ENCODE results near the gene NCF4. TPM values are rescaled to one million over a fixed set of nuclear protein-coding genes. Genes with fewer than 3 reads are reported as not detected.

The NCF4 gene
- total RNA-seq, 1 donor from 2014 or later, result 30.4 TPM

- no peak for DNase-seq (ENCODE audit: low spot score)
- ATAC-seq, result no peak
- intact Hi-C loops (cut with DNase I), result no loop called here
Observed at GRCh38 chr22:36911887-36912661, 51.3 kb downstream of the NCF4 start.

- intact Hi-C loops (cut with DNase I), result no loop called here
- peak; percentile 50 for ATAC-seq
- no peak for DNase-seq (ENCODE audit: low spot score)
Observed at GRCh38 chr22:36912694-36913426, 52.1 kb downstream of the NCF4 start.

- intact Hi-C loops (cut with DNase I), result no loop called here
- DNase-seq (ENCODE audit: low spot score) (no peak), ATAC-seq (peak; percentile 90)
Observed at GRCh38 chr22:36913427-36914389, 52.9 kb downstream of the NCF4 start, which contains the start of gene CSF2RB. Gene CSF2RB, plus strand, starts transcription at chr22:36913628. Its CDS starts 8,580 bp downstream, at chr22:36922208.

GRCh38 chr22:36914390-36914752 is 53.6 kb downstream of the NCF4 start:
- DNase-seq (ENCODE audit: low spot score), result no peak
- intact Hi-C loops (cut with DNase I), result no loop called here
- ATAC-seq, result no peak

GRCh38 chr22:36916034-36916433 is 55.2 kb downstream of the NCF4 start:
- intact Hi-C loops (cut with DNase I), result no loop called here
- DNase-seq (ENCODE audit: low spot score), result no peak
- ATAC-seq, result no peak

- DNase-seq (ENCODE audit: low spot score), result no peak
- intact Hi-C loops (cut with DNase I), result no loop called here
- ATAC-seq, result no peak
Observed at GRCh38 chr22:36918586-36919284, 57.9 kb downstream of the NCF4 start.

- intact Hi-C loops (cut with DNase I), result no loop called here
- DNase-seq (ENCODE audit: low spot score) (no peak), ATAC-seq (peak; percentile 64)
Observed at GRCh38 chr22:36921309-36922104, 60.7 kb downstream of the NCF4 start.

- intact Hi-C loops (cut with DNase I), result no loop called here
- DNase-seq (ENCODE audit: low spot score) (no peak), ATAC-seq (peak; percentile 17)
Observed at GRCh38 chr22:36922105-36922608, 61.4 kb downstream of the NCF4 start.

- intact Hi-C loops (cut with DNase I), result no loop called here
- DNase-seq (ENCODE audit: low spot score) (no peak), ATAC-seq (no peak)
Observed at GRCh38 chr22:36922711-36923110, 61.9 kb downstream of the NCF4 start.

- intact Hi-C loops (cut with DNase I), result no loop called here
- ATAC-seq, result no peak
- no peak for DNase-seq (ENCODE audit: low spot score)
Observed at GRCh38 chr22:36923131-36923788, 62.5 kb downstream of the NCF4 start.

- intact Hi-C loops (cut with DNase I), result no loop called here
- DNase-seq (ENCODE audit: low spot score) (no peak), ATAC-seq (no peak)
Observed at GRCh38 chr22:36924151-36924698, 63.4 kb downstream of the NCF4 start.

GRCh38 chr22:36925388-36926290 is 64.8 kb downstream of the NCF4 start:
- no peak for DNase-seq (ENCODE audit: low spot score)
- intact Hi-C loops (cut with DNase I), result no loop called here
- ATAC-seq, result no peak

- intact Hi-C loops (cut with DNase I), result no loop called here
- ATAC-seq (no peak), DNase-seq (ENCODE audit: low spot score) (no peak)
Observed at GRCh38 chr22:36926309-36926708, 65.5 kb downstream of the NCF4 start.

GRCh38 chr22:36926721-36927435 is 66.1 kb downstream of the NCF4 start:
- DNase-seq (ENCODE audit: low spot score), result no peak
- intact Hi-C loops (cut with DNase I), result no loop called here

More at GRCh38 chr22:36926721-36927435, 66.1 kb downstream of the NCF4 start:
- no peak for ATAC-seq

Data from sciatic nerve (tissue), 2 donors.